Right ventricle myocardium inferior (tissue), 1 donor: ENCODE measurements around the gene CCSER1. TPM values are rescaled to one million over a fixed set of nuclear protein-coding genes. Genes with fewer than 3 reads are reported as not detected.

ENCODE experiments used
- ATAC-seq: fragments of 200-7000 bp; cut with Tn5 transposase; one replicate; pipeline ENCODE4 v1.9.1; 2020; ENCODE audit warnings: mild to moderate bottlenecking, moderate library complexity
- DNase-seq: peaks from one replicate; pipeline ENCODE4 v3.0.0; 2021; ENCODE audit errors: missing footprints
- intact Hi-C: fragments of 100-400 bp; cut with DNase I; formaldehyde crosslinking; loops from one replicate; pipeline ENCODE4 v1.11.0; 2022
- total RNA-seq: library from RNA; stranded (reverse); fragmentation: NEBNext Ultra II Directional; extraction: Animal tissue kit (Norgen Biotek cat#: 25700); gene quantifications from one replicate; pipeline ENCODE4 v1.2.1, GENCODE V29; 2021
- donor health status: DM: no; HTN: yes; CAD: no; lungs with severe emphysema.

The CCSER1 gene
- total RNA-seq, 1 donor from 2014 or later, result 12.9 TPM

- intact Hi-C loops, result loop anchor here (10.0 kb wide), 1 partner anchor 178 kb away; no protein-coding TSS in a partner anchor
- no peak for ATAC-seq
These were observed 4.8 kb upstream of the CCSER1 start for GRCh38 chr4:90122355-90122748.

DNA sequence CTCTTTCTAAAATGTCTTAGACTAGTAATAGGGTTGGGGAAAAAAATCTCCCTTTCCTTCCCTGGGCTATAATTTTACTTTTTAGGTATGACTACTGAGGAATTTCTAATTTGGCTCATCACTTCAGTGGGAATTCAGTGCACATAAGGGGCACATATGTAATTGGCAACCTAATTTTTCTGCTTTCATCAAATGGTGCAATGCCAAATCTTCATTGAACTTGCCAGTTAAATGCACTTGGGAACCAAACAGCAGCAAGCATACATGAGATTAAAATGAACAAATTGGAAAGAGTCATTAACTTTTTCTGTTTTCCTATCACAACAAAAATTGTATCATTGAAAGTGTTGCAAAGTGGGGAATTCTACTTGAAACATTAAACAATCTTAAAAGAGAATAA is 2.9 kb upstream of the CCSER1 start:
- ATAC-seq, result no peak
- intact Hi-C loops, result loop anchor here (10.0 kb wide), 1 partner anchor 179 kb away; no protein-coding TSS in a partner anchor

More at GRCh38 chr4:90122355-90122748, 4.8 kb upstream of the CCSER1 start:
- no peak for DNase-seq

DNA sequence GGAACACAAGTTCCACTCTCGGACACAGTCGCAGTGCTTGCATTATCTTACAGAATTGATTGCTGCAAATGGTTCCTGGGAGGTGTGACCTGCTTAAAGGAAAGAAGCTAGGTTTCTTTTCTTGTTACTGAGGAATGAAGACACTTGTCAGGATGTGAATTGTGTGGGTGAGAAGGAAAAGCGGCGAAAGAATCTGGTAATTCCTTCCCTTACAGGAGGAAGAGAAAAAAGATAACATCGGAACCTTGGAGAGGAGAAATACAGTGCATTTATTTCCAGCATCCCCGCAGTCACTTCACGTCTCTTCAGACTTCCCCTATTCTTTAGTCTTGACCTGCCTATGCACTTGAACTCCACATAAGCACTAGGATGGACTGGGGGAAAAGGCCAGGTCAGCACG is 389 bp upstream of the CCSER1 start:
- intact Hi-C loops, result loop anchor here (2.0 to 10.0 kb wide), 3 partner anchors 125 to 182 kb away; no protein-coding TSS in a partner anchor
- no peak for DNase-seq
- ATAC-seq, result no peak

More for the DNA sequence above, 2.9 kb upstream of the CCSER1 start:
- DNase-seq, result no peak

DNA sequence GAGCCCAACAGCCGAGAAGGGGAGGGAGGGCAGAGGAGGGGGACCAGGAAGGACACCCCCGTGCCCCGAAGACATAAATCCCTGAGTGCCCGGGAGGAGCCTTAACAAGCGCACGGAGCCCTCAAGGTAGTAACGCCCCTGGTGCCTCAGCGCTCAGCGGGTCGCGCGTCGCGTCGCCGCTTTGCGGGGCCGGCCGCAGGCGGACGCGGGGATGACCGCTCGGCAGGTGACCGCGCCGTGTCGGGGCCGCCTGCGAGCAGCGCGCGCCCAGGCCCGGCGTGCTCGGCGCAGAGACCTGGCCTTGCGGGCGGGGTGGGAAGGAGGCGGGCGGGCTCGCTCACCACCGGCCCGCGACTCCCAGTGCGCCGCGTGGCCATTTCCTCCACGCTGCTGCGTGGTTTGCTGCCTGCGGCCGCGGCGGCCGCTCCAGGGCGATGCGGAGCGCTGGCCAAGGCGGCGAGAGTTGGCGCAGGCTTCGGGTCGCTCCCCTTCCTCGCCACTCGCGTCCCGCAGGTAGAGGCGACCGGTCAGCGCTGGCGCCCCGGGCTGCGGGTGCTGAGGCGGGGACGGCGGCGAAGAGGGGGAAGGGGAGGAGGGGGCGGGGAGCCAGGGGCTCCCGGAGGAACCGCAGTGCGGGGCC is 632 bp downstream of the CCSER1 start:
- ATAC-seq (peak; percentile 57), DNase-seq (peak; percentile 60)
- intact Hi-C loops, result loop anchor here (2.0 to 10.0 kb wide), 3 partner anchors 124 to 183 kb away; no protein-coding TSS in a partner anchor

DNA sequence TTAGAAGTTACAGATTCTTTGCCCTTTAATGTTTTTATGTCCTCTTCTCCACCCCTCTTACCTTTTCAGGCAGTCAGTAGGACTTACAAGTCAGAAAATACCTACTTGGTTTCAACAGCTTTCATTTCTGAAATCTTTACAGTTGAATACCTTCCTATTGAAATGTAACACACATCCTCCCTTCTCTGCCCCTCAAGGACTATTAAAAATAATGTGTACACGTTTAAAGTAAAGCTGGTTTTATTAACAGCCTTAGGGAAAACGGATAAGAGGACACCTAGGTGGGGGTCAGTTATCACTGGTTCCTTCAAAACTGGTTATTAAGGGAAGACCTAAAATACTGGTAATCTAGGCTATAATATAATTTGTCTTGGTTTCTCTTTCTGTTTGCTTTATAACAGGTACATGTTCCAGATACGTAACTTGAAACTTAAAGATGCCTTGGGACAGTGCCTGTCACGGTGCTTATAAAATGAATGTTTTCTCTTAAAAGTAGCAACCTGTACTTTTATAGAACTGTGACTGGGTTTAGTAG is 1.8 kb downstream of the CCSER1 start:
- ATAC-seq (no peak), DNase-seq (no peak)
- intact Hi-C loops, result loop anchor here (5.0 to 10.0 kb wide), 2 partner anchors 123 to 184 kb away; no protein-coding TSS in a partner anchor

DNA sequence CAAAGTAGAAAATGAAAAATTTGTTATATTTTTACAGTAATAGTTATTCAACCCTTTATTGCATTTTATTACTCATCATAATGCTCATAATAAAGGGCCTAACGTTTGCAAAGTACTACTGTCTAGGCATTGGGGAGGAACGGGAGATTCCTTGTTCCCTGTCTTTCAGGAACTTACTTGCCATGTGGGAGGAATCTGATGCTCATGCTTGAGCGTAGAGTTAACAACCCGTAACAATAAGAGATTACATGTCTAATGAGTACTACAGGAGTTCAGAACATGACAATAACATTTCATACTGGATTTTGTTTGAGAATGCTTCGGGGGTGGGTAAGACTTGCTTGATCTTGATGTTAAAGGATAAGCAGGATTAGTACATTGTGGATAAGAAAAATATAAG is 2.9 kb downstream of the CCSER1 start:
- DNase-seq (no peak), ATAC-seq (no peak)
- intact Hi-C loops, result no loop called here

- ATAC-seq, result no peak
- intact Hi-C loops, result no loop called here
- no peak for DNase-seq
These were observed 10.4 kb downstream of the CCSER1 start for GRCh38 chr4:90137555-90137954.

DNA sequence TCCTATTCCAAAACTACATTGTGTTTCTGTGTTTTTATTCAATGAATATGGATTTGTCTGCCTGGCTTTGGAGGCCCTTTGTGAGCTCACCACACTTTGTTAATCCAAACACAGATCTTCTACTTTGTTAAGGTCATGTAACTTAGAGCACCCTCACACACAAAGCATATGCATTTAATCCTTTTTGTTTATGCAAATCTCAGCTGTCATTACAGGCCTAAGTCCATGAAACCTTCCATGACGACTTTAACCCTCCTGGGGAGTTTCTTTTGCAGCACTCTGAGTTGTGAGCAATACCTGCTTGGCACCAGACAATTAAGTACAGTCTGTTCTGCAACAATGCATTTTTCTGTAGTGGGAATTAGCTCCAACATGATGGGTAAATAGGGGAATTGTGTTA is 14.9 kb downstream of the CCSER1 start:
- no peak for DNase-seq
- ATAC-seq, result no peak
- intact Hi-C loops, result no loop called here

DNA sequence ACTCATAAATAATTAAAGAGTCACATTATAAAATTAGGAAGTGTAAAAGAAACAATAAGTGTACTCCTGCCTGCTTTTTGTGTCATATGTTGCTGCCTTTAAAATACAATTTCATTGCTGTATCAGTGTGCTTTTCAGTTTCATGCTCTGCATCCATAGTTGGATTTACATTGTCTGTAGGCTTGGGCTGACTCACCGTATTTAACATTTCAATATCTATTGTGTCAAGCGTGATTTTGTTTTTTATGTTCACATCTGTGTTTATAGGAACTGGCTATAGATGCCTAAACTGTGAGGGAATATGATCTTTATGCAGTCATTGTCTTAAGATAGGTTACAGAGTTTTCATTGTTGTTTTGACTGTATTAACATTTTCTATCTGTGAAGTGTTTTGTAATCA is 18.1 kb downstream of the CCSER1 start:
- intact Hi-C loops, result no loop called here
- no peak for ATAC-seq

DNA sequence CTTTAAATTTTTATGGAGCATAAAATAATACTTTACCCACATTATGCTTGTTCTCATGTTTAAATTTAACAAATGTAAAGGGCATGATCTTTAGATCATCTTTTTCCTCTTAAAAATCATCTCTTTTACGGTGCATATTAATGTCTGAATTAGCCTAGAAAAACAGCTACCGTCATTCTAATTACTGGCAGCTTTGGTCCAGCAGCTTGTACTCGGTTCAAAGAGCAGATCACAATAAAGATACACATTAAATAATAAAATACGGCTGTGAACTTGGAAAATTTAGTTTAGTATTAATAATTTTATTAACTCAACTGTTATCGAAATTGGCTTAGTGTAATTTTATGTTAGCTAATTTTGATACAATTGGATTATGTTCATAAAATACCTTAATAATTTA is 19.1 kb downstream of the CCSER1 start:
- intact Hi-C loops, result no loop called here
- DNase-seq, result no peak
- no peak for ATAC-seq

More for the DNA sequence above, 18.1 kb downstream of the CCSER1 start:
- DNase-seq, result no peak

GRCh38 chr4:90148574-90149148 is 21.5 kb downstream of the CCSER1 start:
- intact Hi-C loops, result no loop called here
- ATAC-seq, result no peak

DNA sequence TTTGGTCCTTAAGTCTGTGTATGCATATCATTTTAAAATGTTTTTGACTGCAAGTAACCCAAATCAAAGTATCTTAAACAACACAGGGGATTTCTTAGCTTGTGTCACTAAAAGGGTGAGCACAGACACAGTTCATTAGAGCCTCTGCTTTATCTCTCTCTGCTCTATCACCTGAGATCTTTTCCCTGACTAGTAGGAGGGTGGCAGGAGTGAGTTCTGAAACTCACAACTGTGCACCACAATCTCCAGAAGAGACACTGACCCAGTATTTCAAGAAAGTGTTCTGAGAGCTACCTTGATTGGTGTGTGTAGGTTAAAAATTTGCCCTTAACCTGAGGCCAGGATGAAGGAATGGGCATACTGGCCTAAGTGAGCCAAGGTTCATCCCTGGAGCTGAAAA is 24.8 kb downstream of the CCSER1 start:
- intact Hi-C loops, result no loop called here
- DNase-seq (no peak), ATAC-seq (no peak)

More at GRCh38 chr4:90148574-90149148, 21.5 kb downstream of the CCSER1 start:
- no peak for DNase-seq

- DNase-seq (no peak), ATAC-seq (no peak)
- intact Hi-C loops, result no loop called here
These were observed 32.0 kb downstream of the CCSER1 start for GRCh38 chr4:90159193-90159592.

GRCh38 chr4:90160044-90160443 is 32.9 kb downstream of the CCSER1 start:
- no peak for ATAC-seq
- intact Hi-C loops, result no loop called here
- no peak for DNase-seq

DNA sequence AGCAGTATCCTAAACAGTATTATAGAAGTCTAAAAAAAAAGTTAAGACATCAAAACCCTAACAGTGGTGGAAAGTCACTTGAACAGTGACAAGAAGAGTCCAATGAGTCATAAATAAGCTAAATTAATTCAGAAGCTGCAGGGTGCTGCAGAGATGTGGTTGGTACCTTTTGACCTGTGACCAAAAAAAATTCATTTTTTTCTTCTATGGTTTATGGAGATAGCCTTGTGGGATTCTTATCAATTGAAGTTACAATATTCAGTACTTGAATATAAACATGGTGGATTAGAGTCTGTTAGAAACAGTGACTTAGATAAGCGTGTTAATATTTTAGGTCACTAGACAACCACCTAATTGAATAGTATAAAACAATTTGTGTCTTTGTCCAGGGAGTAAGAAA is 35.4 kb downstream of the CCSER1 start:
- intact Hi-C loops, result no loop called here
- ATAC-seq (no peak), DNase-seq (no peak)

DNA sequence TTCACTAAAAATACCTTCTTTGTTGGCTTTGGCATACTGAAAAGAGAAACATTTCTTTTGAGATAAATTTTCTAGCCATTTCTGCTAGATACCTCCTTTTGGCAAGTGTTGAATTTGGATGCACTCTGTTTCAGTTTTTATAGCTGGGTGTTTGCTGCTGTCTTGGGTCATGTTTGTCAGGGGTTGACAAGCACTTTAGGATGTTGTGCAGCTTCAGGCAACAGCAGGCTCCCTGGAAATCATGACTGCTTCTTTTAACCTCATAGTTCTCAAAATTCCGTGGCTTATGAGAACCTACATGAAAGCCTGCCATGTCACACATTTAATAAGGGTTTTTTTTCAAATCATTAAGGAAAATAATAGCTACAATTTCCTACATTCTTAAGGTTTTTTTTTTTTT is 36.7 kb downstream of the CCSER1 start:
- DNase-seq (no peak), ATAC-seq (peak; percentile 54)
- intact Hi-C loops, result no loop called here

DNA sequence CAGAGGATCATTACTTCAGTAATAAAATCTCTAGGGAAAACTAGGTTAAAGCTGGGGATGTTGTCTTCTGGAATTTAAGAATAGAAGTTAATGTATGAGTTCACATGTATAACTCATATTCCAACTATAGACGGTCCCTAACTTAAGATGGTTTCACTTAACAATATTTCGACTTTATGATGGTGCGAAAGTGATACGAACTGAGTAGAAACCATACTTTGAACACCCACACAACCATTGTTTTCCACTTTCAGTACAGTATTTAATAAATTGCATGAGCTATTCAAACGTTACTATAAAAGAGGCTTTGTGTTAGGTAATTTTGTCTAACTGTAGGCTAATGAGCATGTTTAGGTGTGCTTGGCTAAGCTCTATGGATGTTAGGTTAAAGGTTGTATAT is 38.7 kb downstream of the CCSER1 start:
- intact Hi-C loops, result no loop called here
- DNase-seq (no peak), ATAC-seq (no peak)

- no peak for DNase-seq
- no peak for ATAC-seq
- intact Hi-C loops, result no loop called here
These were observed 44.3 kb downstream of the CCSER1 start for GRCh38 chr4:90171491-90171890.

DNA sequence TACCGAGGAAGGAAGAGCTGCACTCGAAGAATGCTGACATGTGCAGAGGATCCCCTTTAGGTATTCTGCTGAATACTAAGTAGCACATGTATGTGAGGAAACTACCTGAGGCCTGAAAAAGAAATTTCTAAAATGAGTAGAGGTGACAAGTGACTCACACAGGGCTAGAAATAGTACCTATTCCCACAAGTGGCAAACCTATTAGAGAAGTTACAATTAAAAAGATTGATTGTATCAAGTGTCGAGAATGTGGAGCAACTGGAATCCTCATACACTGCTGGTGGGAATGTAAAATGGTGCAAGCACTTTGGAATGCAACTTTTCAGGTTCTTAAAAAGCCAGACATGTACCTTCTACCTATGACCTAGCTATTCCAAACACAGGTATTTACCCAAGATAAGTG is 47.4 kb downstream of the CCSER1 start:
- no peak for DNase-seq
- intact Hi-C loops, result no loop called here
- no peak for ATAC-seq

- intact Hi-C loops, result loop anchor here (10.0 kb wide), 1 partner anchor 53 kb away; no protein-coding TSS in a partner anchor
- DNase-seq, result no peak
- no peak for ATAC-seq
These were observed 54.5 kb downstream of the CCSER1 start for GRCh38 chr4:90181644-90182043.
